Kidney (tissue), 14 donors: ENCODE measurements around the gene CDK1. TPM values are rescaled to one million over a fixed set of nuclear protein-coding genes. Genes with fewer than 3 reads are reported as not detected.

ENCODE experiments used
- DNase-seq, 5 donors: peaks; one replicate each; pipeline ENCODE4 v3.0.0-alpha.2; 2013 to 2020
- FAIRE-seq: peaks from 2 replicates; lab custom pipeline; 2012; peaks lifted over from hg19 to GRCh38; lab: Jason Lieb, UNC
- H3K27ac ChIP-seq, 2 donors: one replicate each; pipeline ENCODE4 v1.7.0; 2013; ENCODE audit warnings: low read depth in 2 of 2, low read length in 2 of 2, inconsistent platforms in 1 of 2
- H3K27me3 ChIP-seq: one replicate; pipeline ENCODE4 v1.7.1; 2013; ENCODE audit warnings: low read length, inconsistent platforms; ENCODE audit not compliant: control insufficient read depth, insufficient read depth
- H3K36me3 ChIP-seq, 3 donors: one replicate each; pipeline versions ENCODE4 v1.7.0 to v1.7.1; 2013; ENCODE audit warnings: low read length in 3 of 3, control low read depth in 1 of 3, inconsistent platforms in 1 of 3; ENCODE audit not compliant: insufficient read depth in 3 of 3, control insufficient read depth in 2 of 3
- H3K4me1 ChIP-seq, 3 donors: one replicate each; pipeline versions ENCODE4 v1.7.0 to v1.7.1; 2013; ENCODE audit warnings: low read length in 3 of 3, inconsistent platforms in 1 of 3, low read depth in 1 of 3; ENCODE audit not compliant: control insufficient read depth in 2 of 3, insufficient read depth in 2 of 3
- H3K4me3 ChIP-seq, 3 donors: one replicate each; pipeline versions ENCODE4 v1.7.0 to v1.8.1; 2013; ENCODE audit warnings: low read length in 3 of 3, control low read depth in 1 of 3, inconsistent platforms in 1 of 3
- H3K9ac ChIP-seq, 3 donors: one replicate each; pipeline versions ENCODE4 v1.7.0 to v1.7.1; 2013; ENCODE audit warnings: low read length in 3 of 3, control low read depth in 1 of 3, inconsistent platforms in 1 of 3
- H3K9me3 ChIP-seq, 3 donors: one replicate each; pipeline versions ENCODE4 v1.7.0 to v1.7.1; 2013; ENCODE audit warnings: low read length in 3 of 3, control low read depth in 1 of 3, inconsistent platforms in 1 of 3; ENCODE audit not compliant: control insufficient read depth in 2 of 3, insufficient read depth in 1 of 3
- intact Hi-C: fragments of 100-400 bp; cut with DNase I; formaldehyde crosslinking; loops from one replicate; pipeline ENCODE4 v1.11.1; 2022
- polyA plus RNA-seq: library from polyadenylated mRNA; stranded (reverse); fragments of 350-450 nt; fragmentation: Illumina TruSeq; extraction: RNeasy Lipid Tissue Mini Kit (QIAGEN cat#74804); gene quantifications from one replicate; pipeline ENCODE4 v1.2.3, GENCODE V29; 2014; ENCODE audit warnings: low read depth, low replicate concordance; ENCODE audit not compliant: insufficient read depth
- total RNA-seq: library from RNA; stranded (reverse); fragmentation: NEBNext Ultra II Directional; extraction: Animal tissue kit (Norgen Biotek cat#: 25700); gene quantifications from one replicate; pipeline ENCODE4 v1.2.1, GENCODE V29; 2021
- TF ChIP-seq, protein P1 (sequence below): IDR thresholded peaks from 3 replicates; pipeline ENCODE4 v1.5.1; 2012; ENCODE audit warnings: mild to moderate bottlenecking, moderate library complexity, borderline replicate concordance; ENCODE audit not compliant: insufficient read depth; ENCODE audit errors: extremely low read depth
- donor health status: control.
- donor health status: control.
- donor health status: control.
- donor health status: control.
- donor health status: control.
- donor health status: DM: yes; HTN: yes; CAD: no.
- donor health status: Normal renal cell carcinoma (clear cell type).

Gene CDK1
- total and polyA plus RNA-seq, 2 donors from 2014 or later = 3.1 to 3.3 TPM

DNA sequence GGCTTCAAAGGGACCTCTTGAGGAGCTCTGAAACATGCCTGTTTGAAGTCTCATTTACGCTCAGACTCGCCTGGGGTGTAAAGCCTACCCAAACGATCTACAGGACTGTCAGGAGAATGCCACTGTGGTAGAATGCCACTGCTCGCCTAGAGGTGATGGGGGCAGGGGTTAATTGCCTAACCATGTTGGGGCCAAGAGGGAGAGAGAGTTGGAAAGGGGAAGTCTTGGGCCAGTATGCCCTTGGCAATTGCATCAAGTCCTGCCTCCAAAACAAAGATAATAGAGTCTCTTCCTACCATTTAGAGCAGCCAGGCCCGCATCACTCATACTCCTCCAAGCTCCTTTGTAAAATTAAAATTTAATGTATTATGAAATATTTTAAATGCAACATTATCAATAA lies 25.2 kb downstream of the CDK1 start:
- Histone ChIP-seq H3K36me3 (no peaks in the 10 kb centered on the region), H3K27ac (no peak overlapping the region), H3K27me3 (no peaks in the 10 kb centered on the region), H3K9me3 (no peaks in the 10 kb centered on the region), H3K9ac (no peak overlapping the region), H3K4me3 (no peak overlapping the region), H3K4me1 (no peaks in the 10 kb centered on the region)
- FAIRE-seq (no peak), DNase-seq (no peak)
- intact Hi-C loops = no loop called here
- TF ChIP-seq, protein P1, sequence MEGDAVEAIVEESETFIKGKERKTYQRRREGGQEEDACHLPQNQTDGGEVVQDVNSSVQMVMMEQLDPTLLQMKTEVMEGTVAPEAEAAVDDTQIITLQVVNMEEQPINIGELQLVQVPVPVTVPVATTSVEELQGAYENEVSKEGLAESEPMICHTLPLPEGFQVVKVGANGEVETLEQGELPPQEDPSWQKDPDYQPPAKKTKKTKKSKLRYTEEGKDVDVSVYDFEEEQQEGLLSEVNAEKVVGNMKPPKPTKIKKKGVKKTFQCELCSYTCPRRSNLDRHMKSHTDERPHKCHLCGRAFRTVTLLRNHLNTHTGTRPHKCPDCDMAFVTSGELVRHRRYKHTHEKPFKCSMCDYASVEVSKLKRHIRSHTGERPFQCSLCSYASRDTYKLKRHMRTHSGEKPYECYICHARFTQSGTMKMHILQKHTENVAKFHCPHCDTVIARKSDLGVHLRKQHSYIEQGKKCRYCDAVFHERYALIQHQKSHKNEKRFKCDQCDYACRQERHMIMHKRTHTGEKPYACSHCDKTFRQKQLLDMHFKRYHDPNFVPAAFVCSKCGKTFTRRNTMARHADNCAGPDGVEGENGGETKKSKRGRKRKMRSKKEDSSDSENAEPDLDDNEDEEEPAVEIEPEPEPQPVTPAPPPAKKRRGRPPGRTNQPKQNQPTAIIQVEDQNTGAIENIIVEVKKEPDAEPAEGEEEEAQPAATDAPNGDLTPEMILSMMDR = no peak

DNA sequence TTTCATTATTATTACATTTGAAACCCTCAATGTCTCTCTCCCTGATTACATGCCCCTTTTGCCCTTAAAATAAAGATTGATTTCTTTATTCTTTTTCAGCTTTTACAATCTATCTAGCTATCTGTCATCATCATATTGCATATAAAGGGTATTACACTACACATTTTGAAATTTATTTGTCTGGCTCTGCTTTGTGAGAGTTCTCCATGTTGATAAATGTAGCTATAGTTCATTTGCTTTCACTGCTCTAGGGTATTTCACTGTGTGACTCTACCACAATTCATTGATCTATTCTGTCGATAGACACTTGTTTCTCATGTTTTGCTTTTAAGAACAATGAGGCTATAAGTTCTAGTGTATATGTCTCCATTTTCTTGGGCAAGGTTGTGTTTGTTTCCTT lies 25.6 kb downstream of the CDK1 start:
- intact Hi-C loops = no loop called here
- no peaks in the 10 kb centered on the region for H3K9me3 ChIP-seq
- H3K36me3 ChIP-seq = no peaks in the 10 kb centered on the region
- no peaks in the 10 kb centered on the region for H3K4me1 ChIP-seq
- DNase-seq (no peak), FAIRE-seq (no peak)
- TF ChIP-seq, protein P1 = no peak
- H3K4me3 ChIP-seq = no peak overlapping the region
- no peak overlapping the region for H3K27ac ChIP-seq
- H3K27me3 ChIP-seq = no peaks in the 10 kb centered on the region
- no peak overlapping the region for H3K9ac ChIP-seq

DNA sequence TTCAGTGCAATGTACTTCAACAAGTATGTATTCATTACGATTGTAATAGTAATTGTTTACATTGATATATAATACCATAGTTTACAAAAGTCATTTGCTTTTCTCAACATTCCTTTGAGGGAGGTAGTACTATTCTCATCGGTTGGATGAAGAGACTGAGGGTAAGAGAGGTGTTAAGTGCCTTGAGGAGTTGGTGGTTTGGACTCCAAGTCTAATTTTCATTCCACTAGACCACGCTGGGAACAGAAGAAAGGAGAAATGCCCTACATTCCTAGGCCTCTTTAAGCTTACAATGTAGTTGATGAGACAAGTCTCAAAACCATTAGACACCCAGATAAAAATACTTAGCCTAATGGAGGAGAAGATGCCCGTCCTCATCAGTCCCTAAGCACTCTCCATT lies 28.6 kb downstream of the CDK1 start:
- H3K27ac ChIP-seq = no peak overlapping the region
- DNase-seq (no peak), FAIRE-seq (no peak)
- H3K36me3 ChIP-seq = no peaks in the 10 kb centered on the region
- peaks cover 0 to 9% (median 3%) of the 10 kb centered on the region in 3 donors for H3K4me1 ChIP-seq
- no peaks in the 10 kb centered on the region for H3K27me3 ChIP-seq
- TF ChIP-seq, protein P1 = no peak
- H3K9me3 ChIP-seq = no peaks in the 10 kb centered on the region
- no peak overlapping the region for H3K4me3 ChIP-seq
- intact Hi-C loops = no loop called here
- H3K9ac ChIP-seq = no peak overlapping the region

DNA sequence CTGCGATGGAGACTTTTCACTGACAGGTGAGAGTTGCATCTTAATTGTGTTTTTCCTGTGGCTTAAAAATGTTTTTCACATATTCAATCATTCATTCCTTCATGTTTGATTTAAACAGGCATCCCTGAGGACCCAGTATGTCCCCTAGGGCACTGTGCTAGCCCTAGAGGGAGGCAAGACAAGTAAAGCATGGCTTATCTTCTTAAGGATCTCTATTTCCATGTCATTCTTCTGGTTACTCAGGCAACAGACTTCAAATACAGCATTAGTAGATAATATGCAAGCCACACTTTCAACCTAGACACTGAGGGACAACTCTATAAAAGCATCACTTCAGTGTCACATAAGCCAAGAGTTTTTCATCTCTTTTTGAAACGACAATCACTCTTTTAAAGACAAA lies 29.2 kb downstream of the CDK1 start:
- no peak overlapping the region for H3K4me3 ChIP-seq
- no peak for FAIRE-seq
- intact Hi-C loops = no loop called here

More for the DNA sequence above, 29.2 kb downstream of the CDK1 start:
- Histone ChIP-seq H3K27me3 (no peaks in the 10 kb centered on the region), H3K27ac (no peak overlapping the region), H3K9ac (no peak overlapping the region), H3K36me3 (no peaks in the 10 kb centered on the region), H3K4me1 (peaks cover 0 to 9% (median 3%) of the 10 kb centered on the region in 3 donors), H3K9me3 (no peaks in the 10 kb centered on the region)
- TF ChIP-seq, protein P1 = no peak
- DNase-seq = no peak
